A549 treated with ZK216348 at 1 μM for 4 hours (cell line): ENCODE measurements around the gene LGR5. TPM values are rescaled to one million over a fixed set of nuclear protein-coding genes. Genes with fewer than 3 reads are reported as not detected.

Experiments
- total RNA-seq: library from RNA; stranded (reverse); fragments of 200-300 nt; extraction: Qiagen RNA extraction; gene quantifications from 5 replicates; pipeline ENCODE4 v1.2.3, GENCODE V29; 2022; ENCODE audit warnings: low read depth

LGR5 gene, protein sequence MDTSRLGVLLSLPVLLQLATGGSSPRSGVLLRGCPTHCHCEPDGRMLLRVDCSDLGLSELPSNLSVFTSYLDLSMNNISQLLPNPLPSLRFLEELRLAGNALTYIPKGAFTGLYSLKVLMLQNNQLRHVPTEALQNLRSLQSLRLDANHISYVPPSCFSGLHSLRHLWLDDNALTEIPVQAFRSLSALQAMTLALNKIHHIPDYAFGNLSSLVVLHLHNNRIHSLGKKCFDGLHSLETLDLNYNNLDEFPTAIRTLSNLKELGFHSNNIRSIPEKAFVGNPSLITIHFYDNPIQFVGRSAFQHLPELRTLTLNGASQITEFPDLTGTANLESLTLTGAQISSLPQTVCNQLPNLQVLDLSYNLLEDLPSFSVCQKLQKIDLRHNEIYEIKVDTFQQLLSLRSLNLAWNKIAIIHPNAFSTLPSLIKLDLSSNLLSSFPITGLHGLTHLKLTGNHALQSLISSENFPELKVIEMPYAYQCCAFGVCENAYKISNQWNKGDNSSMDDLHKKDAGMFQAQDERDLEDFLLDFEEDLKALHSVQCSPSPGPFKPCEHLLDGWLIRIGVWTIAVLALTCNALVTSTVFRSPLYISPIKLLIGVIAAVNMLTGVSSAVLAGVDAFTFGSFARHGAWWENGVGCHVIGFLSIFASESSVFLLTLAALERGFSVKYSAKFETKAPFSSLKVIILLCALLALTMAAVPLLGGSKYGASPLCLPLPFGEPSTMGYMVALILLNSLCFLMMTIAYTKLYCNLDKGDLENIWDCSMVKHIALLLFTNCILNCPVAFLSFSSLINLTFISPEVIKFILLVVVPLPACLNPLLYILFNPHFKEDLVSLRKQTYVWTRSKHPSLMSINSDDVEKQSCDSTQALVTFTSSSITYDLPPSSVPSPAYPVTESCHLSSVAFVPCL
- not detected in 5 replicates for total RNA-seq

DNA sequence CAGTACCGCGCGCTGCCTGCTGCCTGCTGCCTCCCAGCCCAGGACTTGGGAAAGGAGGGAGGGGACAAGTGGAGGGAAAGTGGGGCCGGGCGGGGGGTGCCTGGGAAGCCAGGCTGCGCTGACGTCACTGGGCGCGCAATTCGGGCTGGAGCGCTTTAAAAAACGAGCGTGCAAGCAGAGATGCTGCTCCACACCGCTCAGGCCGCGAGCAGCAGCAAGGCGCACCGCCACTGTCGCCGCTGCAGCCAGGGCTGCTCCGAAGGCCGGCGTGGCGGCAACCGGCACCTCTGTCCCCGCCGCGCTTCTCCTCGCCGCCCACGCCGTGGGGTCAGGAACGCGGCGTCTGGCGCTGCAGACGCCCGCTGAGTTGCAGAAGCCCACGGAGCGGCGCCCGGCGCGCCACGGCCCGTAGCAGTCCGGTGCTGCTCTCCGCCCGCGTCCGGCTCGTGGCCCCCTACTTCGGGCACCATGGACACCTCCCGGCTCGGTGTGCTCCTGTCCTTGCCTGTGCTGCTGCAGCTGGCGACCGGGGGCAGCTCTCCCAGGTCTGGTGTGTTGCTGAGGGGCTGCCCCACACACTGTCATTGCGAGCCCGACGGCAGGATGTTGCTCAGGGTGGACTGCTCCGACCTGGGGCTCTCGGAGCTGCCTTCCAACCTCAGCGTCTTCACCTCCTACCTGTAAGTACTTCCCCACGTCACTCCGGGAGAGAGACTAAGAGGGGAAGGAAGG, at the start of gene LGR5:
TSS of gene LGR5 (plus strand) at position 186 of the 732 bp plus-strand sequence. CDS start at position 469, 283 bp downstream.

Other genes with a start within 250 kb of the LGR5 start
- gene ZFC3H1, start 224.1 kb downstream of the LGR5 start, total RNA-seq = 10.6 to 18.0 TPM (median 16.9 TPM) in 5 replicates
- gene THAP2, start 224.5 kb downstream of the LGR5 start, total RNA-seq = 3.6 to 5.7 TPM (median 4.1 TPM) in 5 replicates
- 28.3 to 37.0 TPM (median 33.8 TPM) in 5 replicates for gene TMEM19, start 246.3 kb downstream of the LGR5 start, total RNA-seq